Adrenal gland (tissue), 12 donors: ENCODE measurements around the gene OTOP1. TPM values are rescaled to one million over a fixed set of nuclear protein-coding genes. Genes with fewer than 3 reads are reported as not detected.
"Not testable (repeated sequence)": the region's sequence is repeated elsewhere in the genome, so short reads cannot be mapped to it uniquely, and the experiment has no call there.

ENCODE experiments used
- DNase-seq, 7 donors: peaks; one replicate each; pipeline ENCODE4 v3.0.0-alpha.2; 2019 to 2020
- H3K27ac ChIP-seq, 5 donors: fragments of 200-600 bp; sonication (generic) in 4 of 5; 1 replicate in 3 of 5; 2 replicates in 2 of 5; pipeline versions ENCODE4 v1.5.1 to v1.8.0; 2016 to 2020; ENCODE audit warnings: mild to moderate bottlenecking in 1 of 5
- H3K27me3 ChIP-seq: fragments of 200-600 bp; 2 replicates; pipeline ENCODE4 v1.8.0; 2021
- H3K36me3 ChIP-seq, 2 donors: fragments of 200-600 bp; replicated peaks in 1 of 2; 1 replicate in 1 of 2; 2 replicates in 1 of 2; pipeline versions ENCODE4 v1.5.1 to v1.8.0; 2018 to 2022
- H3K4me1 ChIP-seq, 2 donors: fragments of 200-600 bp; replicated peaks in 1 of 2; 1 replicate in 1 of 2; 2 replicates in 1 of 2; pipeline versions ENCODE4 v1.5.1 to v1.8.0; 2018 to 2021
- H3K4me3 ChIP-seq, 4 donors: fragments of 200-600 bp; sonication (generic) in 3 of 4; one replicate each; pipeline ENCODE4 v1.5.1; 2016 to 2018
- H3K9me3 ChIP-seq, 3 donors: fragments of 200-600 bp; sonication (generic) in 1 of 3; replicated peaks in 1 of 3; 1 replicate in 2 of 3; 2 replicates in 1 of 3; pipeline versions ENCODE4 v1.5.1 to v1.8.0; 2016 to 2021
- POLR2A ChIP-seq, 2 donors: fragments of 450-650 bp; IDR thresholded peaks; one replicate each; pipeline ENCODE4 v1.6.1; 2017; ENCODE audit warnings: antibody characterized with exemption in 2 of 2, mild to moderate bottlenecking in 2 of 2, moderate library complexity in 1 of 2
- WGBS, 4 donors: extraction: QIAGEN DNeasy Blood & Tissue Kit in 2 of 4; methylation state at CpG; one replicate each; pipeline versions ENCODE4 v1.1.5 to v1.1.7; 2013 to 2017; 5-methylcytosine and 5-hydroxymethylcytosine counted together
- intact Hi-C, 2 donors: fragments of 100-400 bp; cut with DNase I; formaldehyde crosslinking; loops; one replicate each; pipeline versions ENCODE4 v1.14.1 to v1.15.0; 2022 to 2023
- polyA plus RNA-seq, 3 donors: library from polyadenylated mRNA; stranded (reverse); fragments of 200-250 nt in 2 of 3; fragments of 350-450 nt in 1 of 3; fragmentation: Illumina TruSeq in 1 of 3; extraction: RNeasy Lipid Tissue Mini Kit (QIAGEN cat#74804) in 1 of 3; gene quantifications; one replicate each; pipeline ENCODE4 v1.2.3, GENCODE V29; 2013 to 2014
- total RNA-seq, 9 donors: library from RNA; depleted of rRNA in 4 of 9; stranded (reverse); fragments of >200 nt in 4 of 9; fragments of 120-200 nt in 1 of 9; fragmentation: NEBNext Ultra II Directional in 1 of 9; extraction: Animal tissue kit (Norgen Biotek cat#: 25700) in 1 of 9; gene quantifications; one replicate each; pipeline versions ENCODE4 v1.1.0 to v1.2.4, GENCODE V29; 2013 to 2023
- TF ChIP-seq, protein P1 (sequence below), 6 experiments: fragments of 450-650 bp in 4 of 6; fragments of 200-600 bp in 2 of 6; sonication (generic) in 1 of 6; IDR thresholded peaks; 1 replicate in 5 of 6; 2 replicates in 1 of 6; pipeline versions ENCODE4 v1.5.1 to v1.8.0; 2016 to 2021; ENCODE audit warnings: antibody characterized with exemption in 6 of 6, mild to moderate bottlenecking in 2 of 6, moderate library complexity in 1 of 6
- donor health status: healthy with polysubstance abuse.
- donor health status: Bipolar disorder and iron deficiency.
- donor health status: DM: yes; HTN: yes; CAD: no.
- donor health status: DM: no; HTN: no; CAD: no.
- donor health status: DM: no; HTN: no; CAD: no.
- donor health status: DM: yes; HTN: yes; CAD: no.

The OTOP1 gene
- total and polyA plus RNA-seq, 12 donors = not detected

DNA sequence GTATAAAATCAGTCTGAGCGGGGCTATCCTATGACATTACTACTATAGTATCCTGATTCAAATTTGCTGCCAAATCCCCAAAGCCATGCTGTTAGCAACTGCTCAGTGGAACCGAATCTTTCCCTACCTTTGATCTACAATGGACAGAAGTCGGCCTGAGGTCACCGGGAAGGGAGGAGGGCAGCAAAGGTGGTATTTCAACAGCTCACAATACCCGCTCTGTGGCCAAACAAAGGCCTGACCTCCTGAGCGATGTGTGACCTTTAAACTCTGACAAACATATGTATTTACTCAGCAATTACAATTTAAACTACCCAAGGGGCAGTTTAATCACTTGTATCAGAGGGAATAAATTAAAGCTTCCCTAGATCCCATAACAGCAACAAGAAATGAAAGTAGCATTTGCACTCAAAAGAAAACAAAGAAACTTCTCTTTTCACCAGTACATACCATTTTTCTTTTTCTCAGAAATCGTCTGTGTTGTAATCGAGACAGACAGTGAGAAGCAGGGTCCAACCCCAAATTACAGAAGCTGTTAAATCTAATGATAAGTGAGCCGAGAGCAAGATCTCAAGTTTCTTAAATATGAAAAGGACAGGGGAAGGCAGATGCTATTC lies 32.9 kb upstream of the OTOP1 start:
- H3K4me3 ChIP-seq = no peak overlapping the region
- WGBS, 4 donors = 42 to 55% (median 48%) methylated on average over 9 of the region's 9 CpGs
- H3K27ac ChIP-seq = no peak overlapping the region
- no peaks in the 10 kb centered on the region for H3K36me3 ChIP-seq
- no peak for DNase-seq
- TF ChIP-seq POLR2A (IDR thresholded peaks at IDR 0.05) = no peak
- TF ChIP-seq, protein P1, sequence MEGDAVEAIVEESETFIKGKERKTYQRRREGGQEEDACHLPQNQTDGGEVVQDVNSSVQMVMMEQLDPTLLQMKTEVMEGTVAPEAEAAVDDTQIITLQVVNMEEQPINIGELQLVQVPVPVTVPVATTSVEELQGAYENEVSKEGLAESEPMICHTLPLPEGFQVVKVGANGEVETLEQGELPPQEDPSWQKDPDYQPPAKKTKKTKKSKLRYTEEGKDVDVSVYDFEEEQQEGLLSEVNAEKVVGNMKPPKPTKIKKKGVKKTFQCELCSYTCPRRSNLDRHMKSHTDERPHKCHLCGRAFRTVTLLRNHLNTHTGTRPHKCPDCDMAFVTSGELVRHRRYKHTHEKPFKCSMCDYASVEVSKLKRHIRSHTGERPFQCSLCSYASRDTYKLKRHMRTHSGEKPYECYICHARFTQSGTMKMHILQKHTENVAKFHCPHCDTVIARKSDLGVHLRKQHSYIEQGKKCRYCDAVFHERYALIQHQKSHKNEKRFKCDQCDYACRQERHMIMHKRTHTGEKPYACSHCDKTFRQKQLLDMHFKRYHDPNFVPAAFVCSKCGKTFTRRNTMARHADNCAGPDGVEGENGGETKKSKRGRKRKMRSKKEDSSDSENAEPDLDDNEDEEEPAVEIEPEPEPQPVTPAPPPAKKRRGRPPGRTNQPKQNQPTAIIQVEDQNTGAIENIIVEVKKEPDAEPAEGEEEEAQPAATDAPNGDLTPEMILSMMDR (IDR thresholded peaks at IDR 0.05) = no peak
- H3K27me3 ChIP-seq = no peaks in the 10 kb centered on the region
- H3K9me3 ChIP-seq = no peaks in the 10 kb centered on the region
- no peaks in the 10 kb centered on the region for H3K4me1 ChIP-seq
- intact Hi-C loops = no loop called here

DNA sequence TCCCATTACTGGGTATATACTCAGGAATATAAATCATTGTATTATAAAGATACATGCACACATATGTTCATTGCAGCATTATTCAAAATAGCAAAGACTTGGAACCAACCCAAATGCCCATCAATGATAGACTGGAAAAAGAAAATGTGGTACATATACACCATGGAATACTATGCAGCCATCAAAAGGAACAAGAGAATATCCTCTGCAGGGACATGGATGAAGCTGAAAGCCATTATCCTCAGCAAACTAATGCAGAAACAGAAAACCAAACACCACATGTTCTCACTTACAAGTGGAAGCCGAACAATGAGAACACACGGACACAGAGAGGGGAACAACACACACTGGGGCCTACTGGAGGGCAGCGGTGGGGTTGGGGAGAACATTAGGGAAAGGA lies 31.0 kb upstream of the OTOP1 start:
- DNase-seq, H3K4me1 ChIP-seq, H3K27me3 ChIP-seq, H3K27ac ChIP-seq, H3K4me3 ChIP-seq, intact Hi-C loops, H3K9me3 ChIP-seq, H3K36me3 ChIP-seq: not testable (repeated sequence)
- WGBS, 4 donors = 78 to 100% (median 95%) methylated on average over 3 of the region's 3 CpGs

DNA sequence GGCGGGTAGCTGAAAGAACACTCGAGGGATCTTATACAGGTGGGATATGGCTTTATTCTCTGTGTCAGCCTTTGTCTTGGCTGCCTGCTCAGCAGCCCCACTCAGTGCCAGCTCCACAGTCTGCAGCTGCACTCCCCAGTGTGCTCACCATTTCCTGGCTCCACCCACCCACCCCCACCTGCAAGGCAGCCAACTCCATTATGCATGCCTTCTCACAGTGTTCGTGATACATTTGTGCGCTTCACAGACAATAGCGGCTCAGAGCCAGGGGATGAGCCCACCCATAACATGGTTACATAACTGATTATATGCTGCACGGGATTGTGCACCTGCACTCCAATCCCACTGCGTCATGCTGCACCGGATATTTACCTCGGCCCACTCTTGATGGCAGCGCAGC lies 30.1 kb upstream of the OTOP1 start:
- DNase-seq = no peak
- H3K4me1 ChIP-seq = peaks cover 0 to 4% of the 10 kb centered on the region in 2 donors
- H3K4me3 ChIP-seq = no peak overlapping the region
- H3K27ac ChIP-seq = no peak overlapping the region
- H3K36me3 ChIP-seq = no peaks in the 10 kb centered on the region
- H3K9me3 ChIP-seq = no peaks in the 10 kb centered on the region
- no peaks in the 10 kb centered on the region for H3K27me3 ChIP-seq
- intact Hi-C loops = no loop called here
- TF ChIP-seq, protein P1 (IDR thresholded peaks at IDR 0.05) = no peak
- no peak for TF ChIP-seq POLR2A (IDR thresholded peaks at IDR 0.05)
- 70 to 79% (median 76%) methylated on average over 9 to 10 of the region's 10 CpGs for WGBS, 4 donors

DNA sequence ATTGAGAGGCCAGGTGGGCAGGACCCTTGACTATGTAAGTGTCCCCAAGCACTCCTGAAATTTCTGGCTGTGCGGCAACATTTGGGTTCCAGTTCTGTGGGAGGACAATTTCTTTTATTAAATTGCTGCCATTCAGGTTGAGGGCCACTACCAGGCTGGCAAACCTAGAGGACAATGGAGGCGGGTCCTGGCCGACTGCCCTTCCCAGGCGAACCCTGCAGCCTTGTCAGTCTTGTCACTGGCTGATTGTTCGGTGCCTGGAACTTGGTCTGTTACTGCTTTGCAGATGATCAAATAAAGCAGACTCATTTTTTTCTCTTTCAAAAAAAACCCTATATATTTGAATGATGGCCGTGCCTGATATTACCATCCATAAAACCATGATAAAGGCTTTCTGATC lies 27.9 kb upstream of the OTOP1 start:
- H3K27me3 ChIP-seq = no peaks in the 10 kb centered on the region
- no peaks in the 10 kb centered on the region for H3K36me3 ChIP-seq
- TF ChIP-seq, protein P1 (IDR thresholded peaks at IDR 0.05) = no peak
- TF ChIP-seq POLR2A (IDR thresholded peaks at IDR 0.05) = no peak
- H3K9me3 ChIP-seq = no peaks in the 10 kb centered on the region
- H3K4me1 ChIP-seq = peaks cover 0 to 4% of the 10 kb centered on the region in 2 donors
- intact Hi-C loops = loop anchor here (5.0 kb wide), 3 partner anchors 38 to 83 kb away; partner anchors contain the start of genes LYAR (in 1 of the 2) and ZBTB49 (in 1 of the 2)
- WGBS, 4 donors = 57 to 73% (median 67%) methylated on average over 6 of the region's 6 CpGs
- H3K4me3 ChIP-seq = no peak overlapping the region
- H3K27ac ChIP-seq = no peak overlapping the region
- DNase-seq = no peak

DNA sequence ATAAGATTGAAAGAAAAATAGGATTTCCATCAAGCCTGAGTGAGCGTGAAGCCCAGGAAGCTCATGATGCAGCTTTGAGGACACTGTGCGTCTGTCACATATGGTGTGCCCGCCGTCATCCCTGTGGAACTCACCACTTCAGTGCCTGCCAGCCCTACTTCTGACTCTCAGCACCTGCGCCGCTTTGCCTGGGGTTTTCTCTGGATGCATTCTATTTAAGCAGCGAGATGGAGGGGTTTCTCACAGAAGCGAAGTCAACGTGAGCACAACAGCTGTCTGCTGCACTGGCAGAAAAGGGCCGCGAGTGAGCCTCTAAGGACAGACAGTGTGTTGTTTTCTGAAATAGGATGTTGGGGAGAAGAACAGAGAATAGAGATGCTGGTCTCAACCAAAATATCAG lies 27.5 kb upstream of the OTOP1 start:
- WGBS, 4 donors = 74 to 81% (median 78%) methylated on average over 11 of the region's 11 CpGs
- Histone ChIP-seq H3K36me3 (no peaks in the 10 kb centered on the region), H3K27me3 (no peaks in the 10 kb centered on the region), H3K4me1 (peaks cover 0 to 4% of the 10 kb centered on the region in 2 donors), H3K9me3 (no peaks in the 10 kb centered on the region), H3K4me3 (no peak overlapping the region), H3K27ac (no peak overlapping the region)
- no peak for DNase-seq
- intact Hi-C loops = loop anchor here (5.0 kb wide), 3 partner anchors 38 to 83 kb away; partner anchors contain the start of genes LYAR (in 1 of the 2) and ZBTB49 (in 1 of the 2)
- TF ChIP-seq, protein P1 (IDR thresholded peaks at IDR 0.05) = no peak
- TF ChIP-seq POLR2A (IDR thresholded peaks at IDR 0.05) = no peak
